K562 (cell line): ENCODE measurements around the gene PRAME. TPM values are rescaled to one million over a fixed set of nuclear protein-coding genes. Genes with fewer than 3 reads are reported as not detected.

Experiments used
- ATAC-seq: fragments of 200-7000 bp; cut with Tn5 transposase; 3 replicates; pipeline ENCODE4 v1.9.1; 2020; ENCODE audit warnings: moderate library complexity
- BruUV-seq: library from RNA; stranded (reverse); fragments of 400-500 nt; replicated peaks from 2 replicates; lab custom pipeline; 2021; lab: Mats Ljungman, UMichigan
- CTCF ChIA-PET: fragments of 300-600 bp; formaldehyde crosslinking; extraction: SDS; loops from one replicate; lab custom pipeline; 2021; ENCODE audit warnings: low intra/inter-chr PET ratio; lab: Yijun Ruan, JAX
- POLR2A ChIA-PET: fragments of 300-600, 350-650 bp; sonication (Branson Sonifier 250); formaldehyde crosslinking; extraction: SDS; loops from one replicate; lab custom pipeline; 2021; ENCODE audit warnings: antibody characterized with exemption, inconsistent platforms; lab: Yijun Ruan, JAX
- DNase-seq, 4 experiments: peaks; one replicate each; pipeline versions ENCODE4 v3.0.0 to v3.0.0-alpha.2; 2011 to 2018; ENCODE audit warnings: low spot score in 3 of 4, mixed read lengths in 3 of 4; ENCODE audit errors: extremely low read depth in 1 of 4
- FAIRE-seq: peaks from 2 replicates; lab custom pipeline; 2011; peaks lifted over from hg19 to GRCh38; lab: Jason Lieb, UNC
- H2AFZ ChIP-seq: 2 replicates; pipeline ENCODE4 v1.6.0; 2011; ENCODE audit warnings: low read depth, low read length, control low read depth, inconsistent platforms
- H3K27ac ChIP-seq: fragments of 200-600 bp; 3 replicates; pipeline ENCODE4 v1.8.0; 2011; ENCODE audit warnings: low read depth, mild to moderate bottlenecking, control low read depth, inconsistent platforms, low read length, moderate library complexity, mixed read lengths; ENCODE audit errors: extremely low read depth
- H3K27me3 ChIP-seq, 2 experiments: fragments of 300-600 bp in 1 of 2; 2 replicates in 1 of 2; 3 replicates in 1 of 2; pipeline versions ENCODE4 v1.6.0 to v1.8.0; 2011; ENCODE audit warnings: inconsistent platforms in 2 of 2, low read length in 2 of 2, mild to moderate bottlenecking in 1 of 2, mixed read lengths in 1 of 2, moderate library complexity in 1 of 2; ENCODE audit not compliant: control insufficient read depth in 2 of 2, insufficient read depth in 2 of 2
- H3K36me3 ChIP-seq: fragments of 300-600 bp; 3 replicates; pipeline ENCODE4 v1.8.0; 2011; ENCODE audit warnings: mild to moderate bottlenecking, low read length, inconsistent platforms; ENCODE audit not compliant: control insufficient read depth, insufficient read depth
- H3K4me1 ChIP-seq, 2 experiments: fragments of 200-600 bp in 1 of 2; replicated peaks in 1 of 2; 2 replicates in 1 of 2; 3 replicates in 1 of 2; pipeline versions ENCODE4 v1.5.1 to v1.8.0; 2011; ENCODE audit warnings: inconsistent platforms in 2 of 2, low read length in 2 of 2, mild to moderate bottlenecking in 1 of 2, mixed read lengths in 1 of 2, moderate library complexity in 1 of 2; ENCODE audit not compliant: control insufficient read depth in 2 of 2, insufficient read depth in 2 of 2
- H3K4me2 ChIP-seq: 2 replicates; pipeline ENCODE4 v1.6.1; 2011; ENCODE audit warnings: low read length, control low read depth, inconsistent platforms, mixed read lengths; ENCODE audit not compliant: insufficient read depth
- H3K4me3 ChIP-seq: fragments of 200-600 bp; sonication (generic), shearing (Covaris generic); 2 replicates; pipeline ENCODE4 v1.5.1; 2016; ENCODE audit warnings: control low read depth, inconsistent platforms
- H3K79me2 ChIP-seq: fragments of 200-600 bp; 3 replicates; pipeline ENCODE4 v1.8.0; 2011; ENCODE audit warnings: low read length, inconsistent platforms; ENCODE audit not compliant: control insufficient read depth, insufficient read depth
- H3K9ac ChIP-seq, 2 experiments: 2 replicates each; pipeline versions ENCODE4 v1.6.0 to v1.6.1; 2011; ENCODE audit warnings: low read depth in 2 of 2, low read length in 2 of 2, control low read depth in 1 of 2, inconsistent platforms in 1 of 2, mild to moderate bottlenecking in 1 of 2, mixed read lengths in 1 of 2; ENCODE audit not compliant: insufficient read depth in 1 of 2
- H3K9me1 ChIP-seq: one replicate; pipeline ENCODE4 v1.6.0; 2011; ENCODE audit warnings: inconsistent platforms, mild to moderate bottlenecking, low read length, moderate library complexity; ENCODE audit not compliant: control insufficient read depth, insufficient read depth
- H3K9me3 ChIP-seq: replicated peaks from 2 replicates; pipeline ENCODE4 v1.5.1; 2011; ENCODE audit warnings: low read depth, low read length, inconsistent platforms; ENCODE audit not compliant: control insufficient read depth, insufficient read depth
- H4K20me1 ChIP-seq: replicated peaks from 2 replicates; pipeline ENCODE4 v1.6.1; 2011; ENCODE audit warnings: low read length, inconsistent platforms, mixed read lengths; ENCODE audit not compliant: control insufficient read depth, insufficient read depth
- CTCFL ChIP-seq: IDR thresholded peaks from 2 replicates; pipeline ENCODE4 v1.6.1; 2011; ENCODE audit warnings: borderline replicate concordance, low read depth, mild to moderate bottlenecking, moderate library complexity, low read length; ENCODE audit not compliant: insufficient read depth, poor library complexity, severe bottlenecking
- EGR1 ChIP-seq: fragments of 450-650 bp; conservative IDR thresholded peaks from 2 replicates; pipeline ENCODE4 v1.6.1; 2017; ENCODE audit warnings: mild to moderate bottlenecking
- FOS ChIP-seq: IDR thresholded peaks from 3 replicates; pipeline ENCODE4 v1.6.1; 2011; ENCODE audit not compliant: insufficient read length; ENCODE audit errors: extremely low read depth
- GTF2A2 ChIP-seq: IDR thresholded peaks from 2 replicates; pipeline ENCODE4 v1.6.1; 2016; ENCODE audit warnings: mild to moderate bottlenecking, missing genetic modification characterization, missing compliant biosample characterization
- PPARD ChIP-seq: fragments of 250-450 bp; sonication (Bioruptor Pico); IDR thresholded peaks from 2 replicates; pipeline ENCODE4 v1.8.0; 2022; ENCODE audit warnings: inconsistent platforms, mild to moderate bottlenecking, moderate library complexity
- PREB ChIP-seq: sonication (generic); formaldehyde crosslinking; IDR thresholded peaks from 2 replicates; pipeline ENCODE4 v1.8.1; 2023; ENCODE audit warnings: mild to moderate bottlenecking, missing genetic modification reagents
- SETDB1 ChIP-seq: IDR thresholded peaks from one replicate; pipeline ENCODE4 v1.6.1; 2012; ENCODE audit warnings: low read length, control low read depth, inconsistent platforms
- TSC22D4 ChIP-seq: fragments of 450-650 bp; IDR thresholded peaks from 2 replicates; pipeline ENCODE4 v1.6.1; 2016; ENCODE audit warnings: missing genetic modification characterization, missing biosample characterization, control low read depth
- WHSC1 ChIP-seq: IDR thresholded peaks from one replicate; pipeline ENCODE4 v1.6.1; 2012; ENCODE audit warnings: low read length, control low read depth, inconsistent platforms
- YY1 ChIP-seq, 3 experiments: IDR thresholded peaks; 2 replicates each; pipeline ENCODE4 v1.6.1; 2011; ENCODE audit warnings: low read length in 2 of 3, mild to moderate bottlenecking in 2 of 3, moderate library complexity in 2 of 3, borderline replicate concordance in 1 of 3, control low read depth in 1 of 3, low read depth in 1 of 3; ENCODE audit not compliant: insufficient read depth in 3 of 3, insufficient replicate concordance in 2 of 3, control insufficient read depth in 1 of 3, insufficient read length in 1 of 3; ENCODE audit errors: extremely low read depth in 1 of 3
- ZBTB1 ChIP-seq: sonication (generic); formaldehyde crosslinking; IDR thresholded peaks from 2 replicates; pipeline ENCODE4 v1.8.1; 2023; ENCODE audit warnings: missing genetic modification reagents, low read depth, mild to moderate bottlenecking, borderline replicate concordance
- ZNF197 ChIP-seq: fragments of 200-800 bp; sonication (Bioruptor generic); IDR thresholded peaks from 2 replicates; pipeline ENCODE4 v1.6.1; 2016; ENCODE audit warnings: low read depth, missing genetic modification characterization, missing compliant biosample characterization
- ZNF655 ChIP-seq: fragments of 250-450 bp; sonication (Bioruptor Pico); IDR thresholded peaks from 2 replicates; pipeline ENCODE4 v1.5.0; 2021
- WGBS: fragments of 100-300 bp; shearing (Covaris generic); methylation state at CpG from one replicate; pipeline ENCODE4 v1.1.6; 2016; ENCODE audit warnings: low coverage, mixed read lengths; ENCODE audit not compliant: insufficient coverage; ENCODE audit errors: missing lambda C conversion rate; 5-methylcytosine and 5-hydroxymethylcytosine counted together
- in situ Hi-C: fragments of 300-500 bp; cut with MboI; formaldehyde crosslinking; loops from 4 replicates; pipeline ENCODE4 v1.15.0; 2018; ENCODE audit warnings: inconsistent platforms, mixed read lengths
- intact Hi-C: fragments of 100-400 bp; cut with micrococcal nuclease; formaldehyde crosslinking; loops from 2 replicates; pipeline ENCODE4 v1.14.2; 2022
- polyA plus RNA-seq, 8 experiments: library from polyadenylated mRNA; depleted of rRNA in 4 of 8; stranded (reverse) in 5 of 8; unstranded in 3 of 8; fragments of >200 nt; fragmentation: Nextera tagmentation in 2 of 8; fragmentation: Illumina TruSeq in 1 of 8; extraction: Ambion mirVana in 2 of 8; extraction: Trizol in 1 of 8; gene quantifications; 2 replicates each; pipeline versions ENCODE4 v1.2.1 to v1.2.3, GENCODE V29; 2011 to 2014; ENCODE audit warnings: inconsistent platforms in 1 of 8, missing spikeins in 1 of 8
- total RNA-seq, 7 experiments: library from RNA; depleted of rRNA in 6 of 7; stranded (reverse); fragments of >200 nt in 6 of 7; fragmentation: Illumina TruSeq in 2 of 7; extraction: Trizol in 2 of 7; gene quantifications; 2 replicates each; pipeline versions ENCODE4 v1.2.1 to v1.2.3, GENCODE V29; 2011 to 2021; ENCODE audit warnings: low replicate concordance in 1 of 7

Gene PRAME
- total and polyA plus RNA-seq, 9 of the 15 experiments (the other 6 are each of a cell fraction or from before 2014, with no cell fraction given): 662 to 2,141 (median 1,142) TPM

- 0 out of 2 replicates have a peak, but pooled peaks have one; percentile 79 for TF ChIP-seq PREB (CRISPR knock-in tag)
- TF ChIP-seq ZNF197 (CRISPR knock-in tag): no peak
- TF ChIP-seq EGR1: no peak
- peak; percentile 68; the same call in 1 of the 2 replicates for TF ChIP-seq ZBTB1 (CRISPR knock-in tag)
- no peak for TF ChIP-seq TSC22D4
- no peak for TF ChIP-seq PPARD (CRISPR knock-in tag)
These were observed 45.4 kb downstream of the PRAME start (continued) for GRCh38 chr22:22513619-22514018.

- ChIA-PET POLR2A (interaction anchor here (0.6 to 14.7 kb wide), 10 partner anchors 5 to 47 kb away, joined by 3 to 289 read pairs (median 4); partner anchors contain the start of genes ZNF280A and ZNF280B), CTCF (no interaction called here)
- Histone ChIP-seq H3K27ac (no peak overlapping the region), H3K9me3 (peaks cover 23% of the 10 kb centered on the region), H4K20me1 (no peaks in the 10 kb centered on the region), H3K4me1 (peaks cover 6 to 14% of the 10 kb centered on the region in 2 experiments; a peak in 4 of 5 replicates), H2AFZ (no peak overlapping the region), H3K9ac (no peak overlapping the region), H3K4me3 (no peak overlapping the region), H3K27me3 (no peaks in the 10 kb centered on the region), H3K79me2 (peaks cover 14% of the 10 kb centered on the region), H3K4me2 (no peak overlapping the region), H3K9me1 (no peaks in the 10 kb centered on the region), H3K36me3 (peaks cover 39% of the 10 kb centered on the region)
- no TSS peak for BruUV-seq
- 75% methylated on average over 5 of the region's 5 CpGs for WGBS
- intact Hi-C loops (no loop called here), in situ Hi-C loops (no loop called here)
- ATAC-seq: no peak
- FAIRE-seq: no peak
- DNase-seq: peak in 1 of 4 experiments; percentile 36
- TF ChIP-seq ZNF655 (no peak), SETDB1 (no peak), GTF2A2 (tag) (no peak), FOS (no peak), YY1 (IDR thresholded peaks at IDR 0.05; ENCODE audit: borderline replicate concordance in 1 of 3, control insufficient read depth in 1 of 3, extremely low read depth in 1 of 3, insufficient read depth in 3 of 3, insufficient read length in 1 of 3, insufficient replicate concordance in 2 of 3, low read depth in 1 of 3, low read length in 2 of 3) (no peak), CTCFL (no peak), WHSC1 (no peak)
These were observed 46.1 kb downstream of the PRAME start for GRCh38 chr22:22512951-22513350.
